GM12864 (cell line): Measurements from ENCODE around the gene FOXF2.
"Not testable (repeated sequence)": the region's sequence is repeated elsewhere in the genome, so short reads cannot be mapped to it uniquely, and the experiment has no call there.

ENCODE experiments used
- DNase-seq: peaks from one replicate; pipeline ENCODE4 v3.0.0-alpha.2; 2011; ENCODE audit warnings: low read depth
- H3K4me3 ChIP-seq: 2 replicates; pipeline ENCODE4 v1.5.1; 2011; ENCODE audit warnings: mild to moderate bottlenecking, low read depth, low read length, control low read depth
- CTCF ChIP-seq: IDR thresholded peaks from 2 replicates; pipeline ENCODE4 v1.5.1; 2011; ENCODE audit warnings: low read depth, mild to moderate bottlenecking, moderate library complexity, low read length, control low read depth, inconsistent platforms; ENCODE audit errors: missing control alignments

Gene FOXF2

GRCh38 chr6:1367771-1368170, 21.6 kb upstream of the FOXF2 start:
- DNase-seq = no peak
- no peak for TF ChIP-seq CTCF
- H3K4me3 ChIP-seq = no peak overlapping the region

GRCh38 chr6:1368940-1369339, 20.4 kb upstream of the FOXF2 start:
- no peak for TF ChIP-seq CTCF
- DNase-seq = no peak
- no peak overlapping the region for H3K4me3 ChIP-seq

GRCh38 chr6:1369695-1370094, 19.7 kb upstream of the FOXF2 start:
- not testable (repeated sequence) for DNase-seq, H3K4me3 ChIP-seq

GRCh38 chr6:1371933-1372332, 17.4 kb upstream of the FOXF2 start:
- no peak for DNase-seq
- H3K4me3 ChIP-seq = no peak overlapping the region
- no peak for TF ChIP-seq CTCF

- no peak for TF ChIP-seq CTCF
- no peak overlapping the region for H3K4me3 ChIP-seq
- DNase-seq = no peak
Observed at GRCh38 chr6:1372690-1373089, 16.7 kb upstream of the FOXF2 start.

- TF ChIP-seq CTCF = no peak
Observed at GRCh38 chr6:1376653-1377052, 12.7 kb upstream of the FOXF2 start.

GRCh38 chr6:1377526-1377925, 11.8 kb upstream of the FOXF2 start:
- TF ChIP-seq CTCF = no peak
- DNase-seq = no peak
- no peak overlapping the region for H3K4me3 ChIP-seq

More at GRCh38 chr6:1376653-1377052, 12.7 kb upstream of the FOXF2 start:
- H3K4me3 ChIP-seq = no peak overlapping the region
- DNase-seq = no peak
